Endometrium (tissue), 2 donors: ENCODE data around the gene HCRTR1.

Experiments
- FAIRE-seq: peaks from 2 replicates; lab custom pipeline; 2012; peaks lifted over from hg19 to GRCh38; lab: Jason Lieb, UNC
- donor health status: control.
- donor health status: control.

HCRTR1 gene

GRCh38 chr1:31650161-31651088 lies 32.9 kb downstream of the HCRTR1 start:
- FAIRE-seq, result no peak

DNA sequence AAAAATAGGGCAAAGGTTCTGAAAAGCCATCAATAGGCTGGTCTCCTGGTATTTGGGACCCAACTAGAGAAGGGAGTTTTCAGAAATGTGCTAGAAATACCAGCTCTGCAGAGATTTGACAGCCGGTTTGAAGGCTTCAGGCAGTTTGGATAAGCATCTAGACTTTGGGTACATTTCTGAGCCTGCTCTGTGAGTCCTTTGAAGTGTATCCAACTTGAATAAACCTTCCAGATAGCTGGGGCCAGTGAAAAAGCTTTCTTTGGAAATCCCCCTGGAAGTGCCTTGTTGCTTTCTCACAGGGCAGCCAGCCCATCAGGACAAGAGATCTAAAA lies 33.6 kb downstream of the HCRTR1 start:
- FAIRE-seq, result no peak

DNA sequence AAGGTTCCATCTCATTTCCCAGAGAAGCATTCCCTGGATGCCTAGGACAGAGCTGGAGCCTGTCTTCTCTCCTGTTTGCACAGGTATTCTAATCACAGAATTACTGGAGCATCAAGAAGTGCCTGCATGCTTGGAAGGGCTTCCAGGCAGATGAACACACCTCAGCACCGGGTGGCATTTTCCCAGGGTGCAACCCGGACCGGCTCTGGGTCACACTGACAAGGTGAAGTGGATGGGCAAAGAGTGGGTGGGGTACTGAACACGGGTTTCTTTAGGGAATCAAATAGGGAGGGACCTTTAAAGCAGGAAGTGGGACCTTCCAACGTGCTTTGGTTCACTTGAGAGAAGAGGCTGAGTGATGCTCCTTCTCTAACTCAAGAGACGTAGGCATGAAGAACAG lies 34.3 kb downstream of the HCRTR1 start:
- FAIRE-seq, result no peak

- FAIRE-seq, result no peak
These were observed 35.5 kb downstream of the HCRTR1 start for GRCh38 chr1:31652891-31653499.

- no peak for FAIRE-seq
These were observed 36.4 kb downstream of the HCRTR1 start for GRCh38 chr1:31653717-31654473.

DNA sequence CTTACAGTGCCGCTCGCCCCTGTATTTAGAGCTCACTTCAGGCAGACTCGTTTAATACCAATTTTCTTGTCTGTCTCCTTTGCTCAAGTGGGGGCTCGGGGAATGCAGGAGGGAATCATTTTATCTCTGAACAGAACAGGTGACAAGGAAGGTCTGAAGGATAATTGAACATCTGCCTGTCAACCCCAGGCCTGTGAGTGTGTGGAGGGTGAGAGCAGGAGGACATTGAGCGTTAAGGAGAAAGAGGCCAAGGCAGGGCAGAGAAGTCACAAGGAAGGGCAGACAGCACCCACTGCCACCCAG lies 36.9 kb downstream of the HCRTR1 start:
- no peak for FAIRE-seq

GRCh38 chr1:31655104-31655503 lies 37.6 kb downstream of the HCRTR1 start:
- FAIRE-seq, result no peak

DNA sequence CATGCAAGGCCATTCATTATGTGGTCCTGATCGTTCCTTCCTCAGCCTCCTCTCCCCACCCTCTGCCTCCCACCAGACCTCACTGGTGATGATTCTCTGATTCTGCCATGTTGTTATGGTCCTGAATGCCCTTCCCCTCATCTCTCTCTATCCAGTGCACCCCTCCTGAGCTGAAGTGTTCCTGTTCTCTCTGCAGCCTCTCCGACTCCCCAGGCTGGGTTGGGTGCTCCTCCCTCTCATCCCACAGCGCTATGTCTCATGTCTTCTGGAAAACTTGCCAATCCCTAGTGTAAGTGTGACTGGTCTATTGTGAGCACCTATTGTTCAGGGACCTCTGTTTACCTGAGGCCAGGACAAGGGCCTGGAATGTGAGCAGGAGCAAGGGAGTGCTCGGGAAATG lies 38.3 kb downstream of the HCRTR1 start:
- no peak for FAIRE-seq

GRCh38 chr1:31657020-31657804 lies 39.7 kb downstream of the HCRTR1 start:
- no peak for FAIRE-seq

- FAIRE-seq, result no peak
These were observed 40.6 kb downstream of the HCRTR1 start for GRCh38 chr1:31657972-31658510.

- no peak for FAIRE-seq
These were observed 41.2 kb downstream of the HCRTR1 start for GRCh38 chr1:31658721-31659120.

- FAIRE-seq, result no peak
These were observed 42.4 kb downstream of the HCRTR1 start for GRCh38 chr1:31659889-31660288.

- no peak for FAIRE-seq
These were observed 43.5 kb downstream of the HCRTR1 start for GRCh38 chr1:31660871-31661455.

DNA sequence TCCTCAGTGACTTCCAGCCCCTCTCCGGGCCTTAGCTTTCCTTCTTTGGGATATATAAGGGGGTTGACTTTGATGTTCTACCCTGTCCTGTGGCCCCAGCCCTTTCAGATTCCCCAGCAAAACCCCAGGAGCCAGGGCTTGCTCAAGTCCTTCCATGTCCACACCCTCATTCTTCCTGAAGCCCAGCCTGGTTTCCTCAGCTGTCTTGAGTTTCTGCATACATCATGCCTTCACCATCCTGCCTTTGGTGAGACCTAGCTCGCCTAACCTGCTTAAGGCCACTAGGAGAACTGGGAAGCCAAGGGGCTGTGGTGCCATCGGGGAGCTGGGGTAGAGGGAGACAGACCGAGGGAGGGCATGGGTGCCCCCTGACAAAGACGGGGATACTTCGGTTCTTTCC lies 44.4 kb downstream of the HCRTR1 start:
- FAIRE-seq, result no peak

GRCh38 chr1:31662463-31662862 lies 45.0 kb downstream of the HCRTR1 start:
- FAIRE-seq, result no peak

DNA sequence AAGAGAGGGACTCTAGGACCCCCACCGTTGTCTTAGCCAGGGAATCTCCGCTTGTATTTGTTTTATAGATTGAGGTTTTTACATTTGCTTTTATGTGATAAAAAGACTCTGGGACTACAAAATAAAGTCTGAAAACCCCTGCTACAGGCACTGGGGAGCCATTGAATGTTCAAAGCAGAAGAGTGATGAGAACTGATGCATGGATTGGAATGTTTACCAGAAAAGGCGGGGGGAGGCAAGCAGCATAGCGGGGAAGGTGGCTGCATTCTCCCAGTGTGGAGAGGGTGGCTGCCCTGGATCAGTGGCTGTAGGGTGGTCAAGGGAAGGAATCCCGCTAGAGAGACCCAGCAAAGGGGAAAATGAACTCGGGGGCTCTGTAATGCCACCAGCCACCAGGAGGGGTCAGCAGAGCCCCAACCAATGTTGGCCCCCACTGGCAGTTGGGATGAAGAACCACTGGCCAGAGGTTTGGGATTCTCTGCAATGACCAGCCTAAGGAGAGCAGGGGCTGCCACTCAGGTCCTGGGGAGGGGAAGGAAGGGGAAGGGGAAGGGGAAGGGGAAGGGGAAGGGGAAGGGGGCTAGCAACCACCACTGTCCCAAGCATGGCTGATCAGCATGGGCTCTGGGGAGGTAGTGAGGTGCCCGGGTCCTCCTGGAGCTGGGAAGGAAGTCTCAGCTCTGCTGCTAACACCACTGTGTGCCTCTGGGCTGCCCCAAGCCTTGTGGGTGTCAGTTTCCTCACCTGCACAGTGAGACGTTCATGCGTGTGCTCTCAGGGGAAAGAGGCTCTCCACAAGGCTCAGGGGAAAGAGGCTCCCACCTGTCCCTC lies 46.3 kb downstream of the HCRTR1 start:
- no peak for FAIRE-seq

- no peak for FAIRE-seq
These were observed 47.0 kb downstream of the HCRTR1 start for GRCh38 chr1:31664528-31664927.

GRCh38 chr1:31665234-31665878 lies 47.9 kb downstream of the HCRTR1 start:
- no peak for FAIRE-seq

- no peak for FAIRE-seq
These were observed 48.9 kb downstream of the HCRTR1 start for GRCh38 chr1:31666263-31666963.
